Measurements from ENCODE around the gene OGFR.
"Not testable (repeated sequence)": the region's sequence is repeated elsewhere in the genome, so short reads cannot be mapped to it uniquely, and the experiment has no call there.

The OGFR gene

GRCh38 chr20:62839816-62840215 is 35.2 kb downstream of the OGFR start:
- no peak for DNase-seq (ENCODE audit: low read depth in 2 of 2)

- no peak for DNase-seq (ENCODE audit: low read depth in 2 of 2)
Observed at GRCh38 chr20:62840244-62841197, 35.9 kb downstream of the OGFR start.

- DNase-seq (ENCODE audit: low read depth in 2 of 2), result no peak
Observed at GRCh38 chr20:62841705-62842212, 37.1 kb downstream of the OGFR start.

- no peak for DNase-seq (ENCODE audit: low read depth in 2 of 2)
Observed at GRCh38 chr20:62843656-62844055, 39.0 kb downstream of the OGFR start.

DNA sequence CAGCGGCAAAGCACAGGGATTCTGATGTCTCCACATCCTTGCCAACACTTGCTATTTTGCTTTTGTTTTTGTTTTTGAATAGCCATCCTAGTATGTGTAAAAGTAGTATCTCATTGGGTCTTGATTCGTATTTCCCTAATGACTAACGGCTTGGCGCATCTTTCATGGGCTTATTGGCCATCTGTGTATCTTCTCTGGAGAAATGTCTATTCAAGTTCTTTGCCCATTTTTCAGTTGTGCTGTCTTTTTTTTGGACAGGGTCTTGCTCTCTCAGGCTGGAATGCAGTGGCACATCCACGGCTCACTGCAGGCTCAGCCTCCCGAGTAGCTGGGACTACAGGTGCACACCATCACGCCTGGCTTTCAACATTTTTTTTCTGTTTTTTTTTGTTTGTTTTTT is 39.5 kb downstream of the OGFR start:
- DNase-seq (ENCODE audit: low read depth in 2 of 2), result no peak

- no peak for DNase-seq (ENCODE audit: low read depth in 2 of 2)
Observed at GRCh38 chr20:62845416-62846160, 41.0 kb downstream of the OGFR start.

GRCh38 chr20:62846166-62846890 is 41.7 kb downstream of the OGFR start:
- no peak for DNase-seq (ENCODE audit: low read depth in 2 of 2)

DNA sequence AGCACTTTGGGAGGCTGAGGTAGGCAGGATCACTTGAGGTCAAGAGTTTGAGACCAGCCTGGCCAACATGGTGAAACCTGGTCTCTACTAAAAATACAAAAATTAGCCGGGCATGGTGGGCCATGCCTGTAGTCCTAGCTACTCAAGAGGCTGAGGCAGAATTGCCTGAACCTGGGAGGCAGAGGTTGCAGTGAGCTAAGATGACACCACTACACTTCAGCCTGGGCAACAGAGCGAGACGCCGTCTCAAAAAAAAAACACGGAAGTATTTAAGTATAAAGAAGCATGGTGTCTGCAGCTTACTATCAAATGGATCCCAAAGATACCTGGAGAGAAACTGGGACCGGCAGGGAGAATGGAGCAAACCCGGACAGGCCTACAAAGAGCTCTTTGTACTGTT is 44.3 kb downstream of the OGFR start:
- not testable (repeated sequence) for DNase-seq (ENCODE audit: low read depth in 2 of 2)

GRCh38 chr20:62849431-62849830 is 44.8 kb downstream of the OGFR start:
- DNase-seq (ENCODE audit: low read depth in 2 of 2), result no peak

GRCh38 chr20:62850333-62850974 is 45.8 kb downstream of the OGFR start:
- no peak for DNase-seq (ENCODE audit: low read depth in 2 of 2)

DNA sequence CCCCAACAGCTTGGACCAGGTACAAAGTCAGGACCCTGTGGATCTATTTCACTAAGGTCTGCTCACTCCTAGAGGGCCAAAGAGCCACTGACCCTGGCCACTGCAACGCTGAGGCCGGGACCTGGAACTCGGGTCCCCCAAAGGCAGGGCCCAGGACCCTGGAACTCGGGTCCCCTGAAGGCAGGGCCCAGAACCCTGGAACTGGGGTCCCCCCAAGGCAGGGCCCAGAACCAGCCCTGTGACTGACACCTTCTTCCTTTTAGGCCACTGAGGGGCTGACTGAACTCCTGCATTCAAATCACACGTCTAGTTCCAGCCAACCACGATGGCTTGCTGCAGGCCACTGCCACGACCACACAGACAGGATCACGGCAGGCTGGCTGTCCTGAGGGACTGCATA is 47.6 kb downstream of the OGFR start:
- no peak for DNase-seq (ENCODE audit: low read depth in 2 of 2)

DNA sequence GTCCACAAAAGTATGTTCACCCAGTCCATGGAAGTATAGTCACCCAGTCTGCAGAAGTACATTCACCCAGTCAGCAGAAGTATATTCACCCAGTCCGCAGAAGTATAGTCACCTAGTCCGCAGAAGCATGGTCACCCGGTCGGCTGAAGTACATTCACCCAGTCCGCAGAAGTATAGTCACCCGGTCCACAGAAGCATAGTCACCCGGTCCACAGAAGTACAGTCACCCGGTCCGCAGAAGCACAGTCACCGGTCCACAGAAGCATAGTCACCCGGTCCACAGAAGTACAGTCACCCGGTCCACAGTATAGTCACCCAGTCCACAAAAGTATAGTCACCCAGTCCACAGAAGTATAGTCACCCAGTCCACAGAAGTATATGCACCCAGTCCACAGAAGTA is 48.2 kb downstream of the OGFR start:
- DNase-seq (ENCODE audit: low read depth in 2 of 2), result no peak

- DNase-seq (ENCODE audit: low read depth in 2 of 2), result not testable (repeated sequence)
Observed at GRCh38 chr20:62853304-62853703, 48.7 kb downstream of the OGFR start.

- DNase-seq (ENCODE audit: low read depth in 2 of 2), result no peak
Observed at GRCh38 chr20:62854121-62854520, 49.5 kb downstream of the OGFR start.

DNA sequence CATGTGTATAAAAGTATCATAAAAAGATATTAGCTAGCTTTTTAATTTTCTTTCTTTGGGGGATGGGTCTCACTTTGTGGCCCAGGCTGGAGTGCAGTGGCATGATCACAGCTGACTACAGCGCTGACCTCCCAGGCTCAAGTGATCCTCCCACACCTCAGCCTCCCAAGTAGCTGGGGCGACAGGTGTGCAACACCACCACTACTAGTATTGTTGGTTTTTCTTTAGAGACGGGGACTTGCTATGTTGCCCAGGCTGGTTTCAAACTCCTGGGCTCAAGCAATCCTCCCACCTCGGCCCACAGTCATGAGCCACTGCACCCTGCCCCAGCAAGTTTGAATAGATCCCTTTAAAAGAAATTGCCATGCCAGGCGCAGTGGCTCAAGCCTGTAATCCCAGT is 50.5 kb downstream of the OGFR start:
- no peak for DNase-seq (ENCODE audit: low read depth in 2 of 2)

GRCh38 chr20:62856931-62857619 is 52.4 kb downstream of the OGFR start:
- DNase-seq (ENCODE audit: low read depth in 2 of 2), result no peak

- DNase-seq (ENCODE audit: low read depth in 2 of 2), result no peak
Observed at GRCh38 chr20:62858058-62858830, 53.6 kb downstream of the OGFR start.

GRCh38 chr20:62859721-62860120 is 55.1 kb downstream of the OGFR start:
- DNase-seq (ENCODE audit: low read depth in 2 of 2), result no peak

DNA sequence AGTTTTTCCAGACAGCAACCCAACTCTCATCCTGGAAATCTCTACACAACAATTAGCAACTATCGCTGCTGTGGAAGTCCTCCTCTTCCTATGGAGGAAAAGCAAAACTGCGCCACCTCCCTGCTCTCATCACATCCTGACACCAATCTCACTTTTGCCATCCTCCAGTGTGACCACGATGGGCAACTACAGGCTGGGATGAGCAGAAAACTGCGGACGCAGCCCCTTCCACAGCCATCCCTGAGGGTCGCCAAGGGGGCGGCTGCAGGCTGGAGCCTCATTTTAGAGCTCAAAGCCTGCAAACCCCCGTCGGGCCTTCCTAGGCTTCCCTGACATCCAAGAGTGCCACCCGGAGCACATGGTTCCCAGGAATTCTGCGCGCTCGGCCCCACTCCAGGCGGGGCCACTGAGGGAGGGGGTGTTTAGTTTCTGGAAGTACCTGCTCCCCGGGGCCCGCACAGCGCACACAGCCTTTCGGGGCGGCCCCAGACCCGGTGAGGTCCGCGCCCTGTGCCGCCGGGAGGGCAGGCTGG is 55.8 kb downstream of the OGFR start:
- DNase-seq (ENCODE audit: low read depth in 2 of 2), result no peak
